GM12878 (cell line): ENCODE data around the gene GABRB2.

Experiments
- BHLHE40 ChIP-seq, 2 experiments: fragments of 450-650 bp in 1 of 2; IDR thresholded peaks; 2 replicates each; pipeline ENCODE4 v1.6.1; 2011 to 2017; ENCODE audit warnings: low read depth in 2 of 2, borderline replicate concordance in 1 of 2, improper control_type of control experiment in 1 of 2, low read length in 1 of 2, mild to moderate bottlenecking in 1 of 2
- BRCA1 ChIP-seq: IDR thresholded peaks from 2 replicates; pipeline ENCODE4 v1.6.1; 2011; ENCODE audit warnings: low read depth, low read length, improper control_type of control experiment
- CHD2 ChIP-seq: IDR thresholded peaks from 2 replicates; pipeline ENCODE4 v1.6.1; 2011; ENCODE audit warnings: low read depth, low read length, improper control_type of control experiment, borderline replicate concordance
- EZH2 ChIP-seq: IDR thresholded peaks from 2 replicates; pipeline ENCODE4 v1.6.1; 2012; ENCODE audit warnings: low read depth, mild to moderate bottlenecking, control low read depth, inconsistent platforms, low read length, borderline replicate concordance; ENCODE audit not compliant: control insufficient read depth
- HDAC2 ChIP-seq: fragments of 200-600 bp; sonication (generic); IDR thresholded peaks from 2 replicates; pipeline ENCODE4 v1.6.1; 2017
- MTA3 ChIP-seq: IDR thresholded peaks from 2 replicates; pipeline ENCODE4 v1.6.1; 2012; ENCODE audit warnings: low read length, inconsistent platforms, borderline replicate concordance
- MYB ChIP-seq: fragments of 150-350 bp; IDR thresholded peaks from 2 replicates; pipeline ENCODE4 v1.6.1; 2014; ENCODE audit warnings: mild to moderate bottlenecking, low read depth, low read length, borderline replicate concordance
- POLR2A ChIP-seq: IDR thresholded peaks from 2 replicates; pipeline ENCODE4 v1.6.1; 2011; ENCODE audit warnings: low read depth, mild to moderate bottlenecking, low read length
- RFX5 ChIP-seq: IDR thresholded peaks from 2 replicates; pipeline ENCODE4 v1.6.1; 2011; ENCODE audit warnings: low read depth, low read length, improper control_type of control experiment
- SRF ChIP-seq, 2 experiments: IDR thresholded peaks; 2 replicates each; pipeline ENCODE4 v1.6.1; 2011; ENCODE audit warnings: low read depth in 2 of 2, low read length in 2 of 2, mild to moderate bottlenecking in 1 of 2, moderate library complexity in 1 of 2
- TARDBP ChIP-seq: IDR thresholded peaks from 2 replicates; pipeline ENCODE4 v1.6.1; 2016; ENCODE audit warnings: borderline replicate concordance
- TF ChIP-seq, protein P1 (sequence below), 3 experiments: IDR thresholded peaks in 2 of 3; conservative IDR thresholded peaks in 1 of 3; 2 replicates each; pipeline ENCODE4 v1.5.1; 2011; ENCODE audit warnings: low read depth in 3 of 3, low read length in 3 of 3, mild to moderate bottlenecking in 3 of 3, control low read depth in 2 of 3, moderate library complexity in 2 of 3, inconsistent platforms in 1 of 3, mixed read lengths in 1 of 3; ENCODE audit not compliant: control insufficient read depth in 2 of 3, insufficient read depth in 1 of 3; ENCODE audit errors: extremely low read depth in 1 of 3
- TF ChIP-seq, protein P2 (sequence below): IDR thresholded peaks from 2 replicates; pipeline ENCODE4 v1.6.1; 2011; ENCODE audit warnings: borderline replicate concordance, low read depth, mild to moderate bottlenecking, moderate library complexity, low read length; ENCODE audit not compliant: insufficient read depth, poor library complexity, severe bottlenecking

DNA sequence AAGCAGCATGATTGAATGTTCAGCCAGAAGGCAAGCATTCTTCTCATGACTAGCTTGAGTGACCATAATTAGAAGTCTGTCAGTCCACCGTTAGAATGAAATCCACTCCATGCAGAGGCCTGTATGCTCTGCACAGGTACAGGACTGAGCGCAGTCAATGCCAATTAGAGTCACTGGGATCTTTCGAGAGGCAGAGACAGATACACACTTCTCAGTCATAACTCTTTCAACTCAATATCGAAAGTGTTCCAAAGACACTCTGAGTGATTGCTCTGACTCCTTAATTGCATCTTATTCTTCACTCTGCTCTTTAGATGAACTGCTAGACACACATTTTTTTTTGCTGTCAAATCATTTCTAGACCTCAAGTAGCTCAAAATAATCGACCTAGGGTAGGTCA is 203.6 kb downstream of the GABRB2 start:
- TF ChIP-seq BRCA1 (no peak), SRF (IDR thresholded peaks at IDR 0.05; ENCODE audit: low read depth in 2 of 2, low read length in 2 of 2) (no peak), MTA3 (no peak), CHD2 (no peak), EZH2 (no peak), TARDBP (no peak), HDAC2 (no peak), BHLHE40 (IDR thresholded peaks at IDR 0.05; ENCODE audit: borderline replicate concordance in 1 of 2, low read depth in 2 of 2, low read length in 1 of 2) (no peak), MYB (no peak), POLR2A (no peak), RFX5 (no peak)
- TF ChIP-seq, protein P1, sequence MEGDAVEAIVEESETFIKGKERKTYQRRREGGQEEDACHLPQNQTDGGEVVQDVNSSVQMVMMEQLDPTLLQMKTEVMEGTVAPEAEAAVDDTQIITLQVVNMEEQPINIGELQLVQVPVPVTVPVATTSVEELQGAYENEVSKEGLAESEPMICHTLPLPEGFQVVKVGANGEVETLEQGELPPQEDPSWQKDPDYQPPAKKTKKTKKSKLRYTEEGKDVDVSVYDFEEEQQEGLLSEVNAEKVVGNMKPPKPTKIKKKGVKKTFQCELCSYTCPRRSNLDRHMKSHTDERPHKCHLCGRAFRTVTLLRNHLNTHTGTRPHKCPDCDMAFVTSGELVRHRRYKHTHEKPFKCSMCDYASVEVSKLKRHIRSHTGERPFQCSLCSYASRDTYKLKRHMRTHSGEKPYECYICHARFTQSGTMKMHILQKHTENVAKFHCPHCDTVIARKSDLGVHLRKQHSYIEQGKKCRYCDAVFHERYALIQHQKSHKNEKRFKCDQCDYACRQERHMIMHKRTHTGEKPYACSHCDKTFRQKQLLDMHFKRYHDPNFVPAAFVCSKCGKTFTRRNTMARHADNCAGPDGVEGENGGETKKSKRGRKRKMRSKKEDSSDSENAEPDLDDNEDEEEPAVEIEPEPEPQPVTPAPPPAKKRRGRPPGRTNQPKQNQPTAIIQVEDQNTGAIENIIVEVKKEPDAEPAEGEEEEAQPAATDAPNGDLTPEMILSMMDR (IDR thresholded peaks at IDR 0.05 in 2 of 3, conservative IDR thresholded peaks at IDR 0.05 in 1 of 3; ENCODE audit: control insufficient read depth in 2 of 3, extremely low read depth in 1 of 3, insufficient read depth in 1 of 3, low read depth in 3 of 3, low read length in 3 of 3) = no peak
- TF ChIP-seq, protein P2, sequence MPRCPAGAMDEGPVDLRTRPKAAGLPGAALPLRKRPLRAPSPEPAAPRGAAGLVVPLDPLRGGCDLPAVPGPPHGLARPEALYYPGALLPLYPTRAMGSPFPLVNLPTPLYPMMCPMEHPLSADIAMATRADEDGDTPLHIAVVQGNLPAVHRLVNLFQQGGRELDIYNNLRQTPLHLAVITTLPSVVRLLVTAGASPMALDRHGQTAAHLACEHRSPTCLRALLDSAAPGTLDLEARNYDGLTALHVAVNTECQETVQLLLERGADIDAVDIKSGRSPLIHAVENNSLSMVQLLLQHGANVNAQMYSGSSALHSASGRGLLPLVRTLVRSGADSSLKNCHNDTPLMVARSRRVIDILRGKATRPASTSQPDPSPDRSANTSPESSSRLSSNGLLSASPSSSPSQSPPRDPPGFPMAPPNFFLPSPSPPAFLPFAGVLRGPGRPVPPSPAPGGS = no peak
